Thyroid gland (tissue), 4 donors: ENCODE data around the gene CYBC1. TPM values are rescaled to one million over a fixed set of nuclear protein-coding genes. Genes with fewer than 3 reads are reported as not detected.
A peak's percentile ranks its signal among the peaks of the same experiment; 100 is the strongest.

Experiments
- DNase-seq, 2 donors: peaks; one replicate each; pipeline ENCODE4 v3.0.0-alpha.2; 2019
- H3K27ac ChIP-seq, 3 donors: fragments of 200-600 bp; sonication (generic); 1 replicate in 2 of 3; 2 replicates in 1 of 3; pipeline ENCODE4 v1.5.1; 2016 to 2019; ENCODE audit warnings: mild to moderate bottlenecking in 1 of 3, moderate library complexity in 1 of 3
- H3K27me3 ChIP-seq: fragments of 200-600 bp; sonication (generic); one replicate; pipeline ENCODE4 v1.5.1; 2019
- H3K36me3 ChIP-seq, 2 donors: fragments of 200-600 bp; sonication (generic); one replicate each; pipeline ENCODE4 v1.5.1; 2016 to 2019
- H3K4me1 ChIP-seq, 2 donors: fragments of 200-600 bp; sonication (generic); one replicate each; pipeline ENCODE4 v1.5.1; 2017 to 2019
- H3K4me3 ChIP-seq, 3 donors: fragments of 200-600 bp; sonication (generic); replicated peaks in 1 of 3; 1 replicate in 2 of 3; 2 replicates in 1 of 3; pipeline ENCODE4 v1.5.1; 2016; ENCODE audit warnings: mild to moderate bottlenecking in 1 of 3
- H3K9me3 ChIP-seq: fragments of 200-600 bp; sonication (generic); one replicate; pipeline ENCODE4 v1.5.1; 2017
- POLR2A ChIP-seq, 2 donors: fragments of 450-650 bp; IDR thresholded peaks; one replicate each; pipeline ENCODE4 v1.6.1; 2017; ENCODE audit warnings: antibody characterized with exemption in 2 of 2, mild to moderate bottlenecking in 2 of 2, moderate library complexity in 1 of 2
- WGBS, 2 donors: methylation state at CpG; one replicate each; pipeline ENCODE4 v1.1.5; 2017; 5-methylcytosine and 5-hydroxymethylcytosine counted together
- intact Hi-C: fragments of 100-400 bp; cut with DNase I; formaldehyde crosslinking; loops from one replicate; pipeline ENCODE4 v1.15.1; 2023
- total RNA-seq, 4 donors: library from RNA; depleted of rRNA; stranded (reverse); fragments of >200 nt; gene quantifications; one replicate each; pipeline ENCODE4 v1.2.3, GENCODE V29; 2016
- TF ChIP-seq, protein P1 (sequence below), 6 experiments: fragments of 200-600 bp in 3 of 6; fragments of 450-650 bp in 3 of 6; sonication (generic) in 3 of 6; IDR thresholded peaks; one replicate each; pipeline ENCODE4 v1.5.1; 2016 to 2019; ENCODE audit warnings: antibody characterized with exemption in 6 of 6, mild to moderate bottlenecking in 2 of 6, inconsistent platforms in 1 of 6, moderate library complexity in 1 of 6

The CYBC1 gene
- 10 to 100 TPM; 51.2 to 66.6 (median 53.6) TPM for total RNA-seq

DNA sequence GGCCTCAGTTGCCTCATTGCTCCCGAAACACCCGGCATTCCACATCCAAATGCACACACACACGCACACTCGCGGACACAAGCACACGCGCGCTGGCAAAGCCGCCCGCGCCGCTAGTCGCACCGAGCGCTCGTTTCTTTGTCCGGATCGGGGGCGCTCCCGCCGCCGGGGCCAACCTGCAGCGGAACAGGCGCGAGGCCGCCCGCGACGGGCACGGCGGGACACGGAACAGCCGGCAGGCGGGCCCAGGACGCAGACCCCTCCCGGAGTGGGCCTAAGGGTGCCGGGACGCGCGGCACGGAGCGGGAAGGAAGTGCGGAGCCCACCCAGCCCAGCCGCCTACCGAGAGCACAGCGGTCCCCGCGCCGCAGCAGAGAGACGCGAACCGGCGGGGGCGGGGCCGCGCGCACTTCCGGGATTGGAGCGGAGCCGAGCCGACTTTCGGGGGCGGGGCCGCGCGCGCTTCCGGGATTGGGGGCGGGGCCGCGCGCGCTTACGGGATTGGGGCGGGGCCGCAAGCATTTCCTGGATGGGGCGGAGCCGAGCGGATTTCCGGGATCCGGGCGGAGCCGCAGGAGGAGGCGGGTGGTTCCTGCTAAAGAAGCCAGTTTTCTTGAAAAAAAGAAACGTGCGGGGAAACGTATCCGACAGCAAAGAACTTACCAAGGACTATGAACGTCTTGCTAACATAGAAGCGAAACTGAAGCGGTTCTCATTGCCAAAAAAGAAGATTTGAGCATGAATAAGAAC lies at the start of gene CYBC1:
CYBC1 (minus strand) TSS at position 396 of the 750 bp plus-strand sequence. CDS start 1,498 bp downstream, outside the sequence.
- intact Hi-C loops, result no loop called here
- H3K4me3 ChIP-seq, result peak within 1 kb of the TSS; percentile 72 to 93 (median 87)
- TF ChIP-seq POLR2A (IDR thresholded peaks at IDR 0.05), result peak in 1 of 2 donors; percentile 74
- TF ChIP-seq, protein P1, sequence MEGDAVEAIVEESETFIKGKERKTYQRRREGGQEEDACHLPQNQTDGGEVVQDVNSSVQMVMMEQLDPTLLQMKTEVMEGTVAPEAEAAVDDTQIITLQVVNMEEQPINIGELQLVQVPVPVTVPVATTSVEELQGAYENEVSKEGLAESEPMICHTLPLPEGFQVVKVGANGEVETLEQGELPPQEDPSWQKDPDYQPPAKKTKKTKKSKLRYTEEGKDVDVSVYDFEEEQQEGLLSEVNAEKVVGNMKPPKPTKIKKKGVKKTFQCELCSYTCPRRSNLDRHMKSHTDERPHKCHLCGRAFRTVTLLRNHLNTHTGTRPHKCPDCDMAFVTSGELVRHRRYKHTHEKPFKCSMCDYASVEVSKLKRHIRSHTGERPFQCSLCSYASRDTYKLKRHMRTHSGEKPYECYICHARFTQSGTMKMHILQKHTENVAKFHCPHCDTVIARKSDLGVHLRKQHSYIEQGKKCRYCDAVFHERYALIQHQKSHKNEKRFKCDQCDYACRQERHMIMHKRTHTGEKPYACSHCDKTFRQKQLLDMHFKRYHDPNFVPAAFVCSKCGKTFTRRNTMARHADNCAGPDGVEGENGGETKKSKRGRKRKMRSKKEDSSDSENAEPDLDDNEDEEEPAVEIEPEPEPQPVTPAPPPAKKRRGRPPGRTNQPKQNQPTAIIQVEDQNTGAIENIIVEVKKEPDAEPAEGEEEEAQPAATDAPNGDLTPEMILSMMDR (IDR thresholded peaks at IDR 0.05), result peak in 1 of 6 experiments; percentile 15
- 0 to 1% methylated on average over 43 to 50 of the region's 91 CpGs for WGBS, 2 donors
- no peaks in the 10 kb centered on the region for H3K9me3 ChIP-seq
- peaks cover 17 to 42% of the 10 kb centered on the region in 2 donors for H3K4me1 ChIP-seq
- DNase-seq, result peak; percentile 90 to 92
- peak within 1 kb of the TSS; percentile 53 to 81 (median 71) for H3K27ac ChIP-seq
- H3K27me3 ChIP-seq, result no peaks in the 10 kb centered on the region
- H3K36me3 ChIP-seq, result no peaks in the 10 kb centered on the region

DNA sequence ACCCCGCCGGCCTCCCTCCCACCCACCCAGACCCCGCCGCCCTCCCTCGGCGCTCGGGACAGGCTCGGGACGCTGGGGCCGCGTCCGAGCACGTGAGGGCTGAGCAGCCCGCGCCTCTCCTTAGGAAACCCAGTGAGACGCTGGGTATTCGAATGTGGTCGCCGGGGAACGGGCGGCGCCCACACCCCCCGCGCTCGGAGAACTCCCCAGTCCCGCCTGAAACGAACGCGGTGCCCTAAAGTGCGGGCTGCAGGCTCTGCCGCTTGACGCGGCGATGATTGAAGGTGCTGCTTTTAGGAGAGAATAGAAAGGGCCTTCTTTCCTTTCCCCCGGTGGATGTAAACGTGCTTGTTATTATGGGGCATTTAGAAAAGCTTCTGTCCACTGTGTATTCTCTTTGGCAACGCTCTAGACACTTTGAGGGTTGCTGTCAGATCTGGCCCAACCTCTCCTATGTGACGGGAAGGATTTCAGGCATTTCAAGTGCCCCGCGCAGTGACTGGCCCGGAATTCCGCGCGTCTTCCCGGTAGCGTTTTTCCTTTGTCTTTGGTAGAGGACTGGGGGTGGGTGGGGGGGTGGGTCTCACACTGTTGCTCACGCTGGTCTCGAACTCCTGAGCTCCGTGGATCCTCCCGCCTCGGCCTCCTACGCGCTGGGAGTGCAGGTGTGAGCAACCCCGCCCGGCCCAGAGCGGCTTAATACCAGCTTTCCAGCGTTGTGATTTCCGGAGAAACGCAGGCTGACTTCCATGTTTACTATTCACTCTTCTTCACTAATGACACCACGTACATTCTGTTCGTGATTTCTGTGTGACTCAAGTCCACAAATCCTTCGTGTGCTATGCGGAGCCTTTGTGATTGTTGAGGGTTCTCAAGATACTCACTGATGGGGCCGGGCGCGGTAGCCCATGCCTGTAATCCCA lies 47.2 kb upstream of the CYBC1 start:
- intact Hi-C loops, result loop anchor here (2.0 to 10.0 kb wide), 2 partner anchors 59 to 83 kb away; partner anchors contain the start of genes HEXD and OGFOD3
- H3K36me3 ChIP-seq, result no peaks in the 10 kb centered on the region
- peaks cover 17 to 26% of the 10 kb centered on the region in 2 donors for H3K4me1 ChIP-seq
- peak; percentile 54 to 62 for DNase-seq
- H3K4me3 ChIP-seq, result peak overlapping the region in 1 of 3 donors; percentile 59
- WGBS, 2 donors, result 9 to 11% methylated on average over 35 to 38 of the region's 66 CpGs
- peak overlapping the region; percentile 66 to 87 (median 78) for H3K27ac ChIP-seq
- H3K27me3 ChIP-seq, result no peaks in the 10 kb centered on the region
- no peaks in the 10 kb centered on the region for H3K9me3 ChIP-seq
- no peak for TF ChIP-seq POLR2A (IDR thresholded peaks at IDR 0.05)
- TF ChIP-seq, protein P1 (IDR thresholded peaks at IDR 0.05), result no peak

DNA sequence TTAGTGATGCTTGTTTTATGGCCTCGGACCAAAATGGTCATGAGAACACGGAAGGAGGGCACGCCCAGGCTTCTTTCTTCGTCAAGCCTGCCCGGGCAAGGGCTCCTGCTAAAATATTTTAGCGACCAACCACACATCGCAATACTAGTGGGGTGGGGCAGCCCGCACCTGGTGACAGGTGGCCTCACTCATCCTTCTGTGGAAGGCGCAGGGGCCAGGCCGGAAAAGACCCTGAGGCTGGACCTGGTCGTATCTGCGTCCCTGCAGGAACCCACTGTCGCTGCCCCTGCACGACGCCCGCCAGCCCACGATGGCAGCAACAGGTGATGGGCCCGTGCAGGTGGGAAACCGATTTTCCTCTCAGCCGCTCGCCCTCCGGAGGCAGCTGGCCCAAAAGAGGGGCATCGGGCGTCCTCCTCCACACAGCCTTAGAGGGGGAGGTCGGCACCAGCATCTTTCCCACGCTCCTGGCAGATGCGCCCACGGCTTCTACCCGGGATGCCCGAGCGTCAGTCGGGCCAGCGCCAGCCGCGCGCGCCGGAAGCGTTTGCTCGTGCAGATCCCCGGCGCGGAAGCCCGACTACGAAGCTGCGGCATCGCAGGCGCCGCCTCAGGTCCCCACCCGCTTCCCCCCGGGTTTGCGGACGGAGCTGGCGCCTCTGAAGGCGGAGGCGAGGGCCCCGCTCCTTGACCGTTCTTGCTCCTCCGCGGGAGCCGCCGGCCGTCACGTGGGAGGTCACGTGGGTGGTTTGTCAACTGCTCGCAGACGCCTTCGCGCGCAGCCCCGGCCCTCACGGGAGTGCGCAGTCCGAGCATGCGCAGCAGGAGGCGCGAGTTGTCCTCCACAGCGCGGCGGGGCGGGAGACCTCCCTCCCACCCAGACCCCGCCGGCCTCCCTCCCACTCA lies 46.2 kb upstream of the CYBC1 start:
- intact Hi-C loops, result loop anchor here (2.0 to 10.0 kb wide), 2 partner anchors 60 to 82 kb away; partner anchors contain the start of genes HEXD and OGFOD3
- peak in 1 of 2 donors; percentile 72 for TF ChIP-seq POLR2A (IDR thresholded peaks at IDR 0.05)
- TF ChIP-seq, protein P1 (IDR thresholded peaks at IDR 0.05), result peak in 1 of 6 experiments; percentile 17
- Histone ChIP-seq H3K4me1 (peaks cover 17 to 26% of the 10 kb centered on the region in 2 donors), H3K27me3 (no peaks in the 10 kb centered on the region), H3K27ac (peak overlapping the region; percentile 13 to 87 (median 78)), H3K4me3 (peak overlapping the region in 2 of 3 donors; percentile 58 to 59), H3K36me3 (no peaks in the 10 kb centered on the region), H3K9me3 (no peaks in the 10 kb centered on the region)
- WGBS, 2 donors, result 8 to 20% methylated on average over 30 to 43 of the region's 83 CpGs
- peak; percentile 98 to 99 for DNase-seq

DNA sequence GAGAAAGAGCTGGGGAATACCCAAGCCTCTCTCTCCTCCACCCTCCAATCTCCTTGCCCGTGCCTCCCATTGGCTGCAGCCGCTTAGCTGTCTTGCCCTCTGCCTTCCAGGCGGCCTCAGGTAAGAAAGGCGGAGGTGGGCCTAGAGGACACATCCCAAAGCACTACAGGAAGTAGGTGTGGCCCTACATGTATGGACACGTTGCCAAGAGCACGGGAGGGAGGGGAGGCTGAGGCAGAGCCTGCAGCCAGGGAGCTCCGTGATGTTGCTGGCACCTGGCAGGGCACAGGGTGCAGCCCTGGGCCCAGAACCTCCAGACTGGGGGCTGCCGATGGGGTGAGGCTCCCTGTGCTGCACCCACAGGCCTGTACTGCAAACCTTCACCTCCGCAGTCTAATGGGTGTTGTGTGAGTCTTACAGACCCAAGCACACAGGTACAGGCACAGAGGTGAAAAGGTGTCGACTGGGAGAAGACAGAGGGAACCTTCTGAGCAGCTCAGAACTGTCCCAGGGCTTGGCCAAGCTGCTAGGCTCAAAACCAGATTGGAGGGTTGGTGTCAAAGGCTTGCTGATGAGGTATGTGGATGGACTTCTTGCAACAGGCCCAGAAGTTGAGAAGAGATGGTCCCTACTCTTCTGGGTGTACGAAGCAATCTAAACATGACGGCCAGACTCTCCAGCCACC lies 45.4 kb upstream of the CYBC1 start:
- no peaks in the 10 kb centered on the region for H3K36me3 ChIP-seq
- DNase-seq, result no peak
- no peaks in the 10 kb centered on the region for H3K9me3 ChIP-seq
- H3K27ac ChIP-seq, result peak overlapping the region in 1 of 3 donors; percentile 87
- H3K4me3 ChIP-seq, result no peak overlapping the region
- H3K4me1 ChIP-seq, result peaks cover 17 to 26% of the 10 kb centered on the region in 2 donors
- 70 to 74% methylated on average over 9 to 12 of the region's 12 CpGs for whole genome bisulfite sequencing, 2 donors
- intact Hi-C loops, result loop anchor here (2.0 to 10.0 kb wide), 2 partner anchors 61 to 81 kb away; partner anchors contain the start of genes HEXD and OGFOD3
- TF ChIP-seq, protein P1 (IDR thresholded peaks at IDR 0.05), result no peak
- no peak for TF ChIP-seq POLR2A (IDR thresholded peaks at IDR 0.05)
- H3K27me3 ChIP-seq, result no peaks in the 10 kb centered on the region
